HG02938 (cell line): ENCODE measurements around the gene ZNF653.
"Not testable (repeated sequence)": the region's sequence is repeated elsewhere in the genome, so short reads cannot be mapped to it uniquely, and the experiment has no call there.

Source experiments
- ATAC-seq: cut with Tn5 transposase; IDR thresholded peaks from one replicate; pipeline ENCODE4 v1.9.1; 2021; ENCODE audit warnings: mild to moderate bottlenecking, moderate library complexity; ENCODE audit not compliant: unreplicated experiment

The ZNF653 gene

DNA sequence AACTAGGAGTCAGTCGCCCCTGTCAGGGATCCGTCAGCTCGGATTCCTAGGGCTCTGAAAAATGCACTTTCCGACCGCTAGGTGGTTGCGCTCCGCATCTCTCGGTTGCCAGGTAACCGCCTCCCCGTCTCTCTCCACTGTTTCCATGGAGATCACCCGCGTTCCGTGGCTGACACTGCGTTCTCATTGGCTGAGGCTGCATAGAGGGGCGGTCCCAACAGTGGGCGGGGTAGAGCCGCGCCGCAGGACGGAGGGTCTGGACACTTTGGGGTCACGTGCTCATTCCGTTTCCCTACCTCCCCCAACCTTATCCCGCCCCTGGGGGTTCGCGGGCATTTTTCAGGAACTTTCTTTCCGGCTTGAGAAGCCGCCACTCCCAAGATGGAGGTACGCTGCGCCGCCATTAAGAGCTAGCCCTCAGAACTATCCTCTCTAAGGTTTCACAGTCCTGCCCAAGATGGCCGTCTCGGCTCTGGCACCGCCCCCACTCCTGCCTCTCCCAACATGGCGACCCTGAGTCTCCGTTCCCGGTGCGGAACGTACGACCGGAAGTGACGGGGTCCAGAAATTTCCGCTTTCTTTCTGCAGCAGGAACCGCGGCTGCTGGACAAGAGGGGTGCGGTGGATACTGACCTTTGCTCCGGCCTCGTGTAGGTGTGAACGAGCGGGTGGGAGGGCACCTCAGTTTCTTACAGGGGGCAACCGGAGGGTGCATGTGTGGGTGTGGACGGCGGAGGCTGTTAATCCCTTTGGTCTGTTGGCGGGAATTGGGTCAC, 70.4 kb downstream of the ZNF653 start, which contains the start of the genes ODAD3 and PRKCSH:
ODAD3 (minus strand) TSS at position 65 of the 776 bp plus-strand sequence. CDS start 105 bp downstream, outside the sequence.
PRKCSH (plus strand) TSS at position 579 of the 776 bp plus-strand sequence. CDS start 483 bp downstream, outside the sequence.
- peak; percentile 83 for ATAC-seq

DNA sequence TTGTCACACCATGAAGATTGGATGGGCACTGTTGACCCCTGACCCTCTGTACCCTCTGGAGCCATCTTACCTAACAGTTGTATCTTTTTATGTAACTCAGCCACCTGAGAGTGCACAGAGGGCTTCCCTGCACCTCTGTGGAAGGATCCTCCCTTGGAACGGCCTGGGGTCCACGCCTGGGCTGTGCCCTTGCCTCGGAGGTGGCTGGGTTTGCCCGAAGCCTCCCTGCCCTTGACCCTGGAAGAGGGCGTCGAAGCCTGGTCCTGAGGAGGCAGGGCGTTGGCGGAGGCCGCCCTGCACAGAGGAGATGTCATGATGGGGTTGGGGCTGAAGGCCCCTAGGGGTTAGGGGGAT, 71.0 kb downstream of the ZNF653 start:
- ATAC-seq = no peak

DNA sequence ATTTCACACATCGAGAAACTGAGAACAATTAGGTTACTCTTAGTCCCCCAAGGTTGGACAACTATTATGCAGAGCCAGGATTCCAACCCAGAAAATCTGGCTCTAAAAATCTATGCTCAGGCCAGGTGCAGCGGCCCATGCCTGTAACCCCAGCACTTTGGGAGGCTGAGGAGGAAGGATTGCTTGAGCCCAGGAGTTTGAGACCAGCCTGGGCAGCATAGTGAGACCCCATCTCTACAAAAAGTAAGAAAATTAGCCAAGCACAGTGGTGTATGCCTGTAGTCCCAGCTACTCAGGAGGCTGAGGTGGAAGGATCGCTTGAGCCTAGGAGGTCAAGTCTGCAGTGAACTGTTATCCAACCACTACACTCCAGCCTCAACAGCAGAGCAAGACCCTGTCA, 72.1 kb downstream of the ZNF653 start:
- ATAC-seq = not testable (repeated sequence)
